GM12872 (cell line): ENCODE data around the gene SLC19A1.

Experiments used
- CTCF ChIP-seq: IDR thresholded peaks from 3 replicates; pipeline ENCODE4 v1.5.1; 2011; ENCODE audit warnings: low read depth, mild to moderate bottlenecking, low read length, moderate library complexity; ENCODE audit not compliant: insufficient read depth

The SLC19A1 gene

GRCh38 chr21:45466330-45467220 is 75.7 kb downstream of the SLC19A1 start:
- TF ChIP-seq CTCF, result no peak

GRCh38 chr21:45465611-45466329 is 76.5 kb downstream of the SLC19A1 start:
- no peak for TF ChIP-seq CTCF

GRCh38 chr21:45465105-45465504 is 77.1 kb downstream of the SLC19A1 start:
- TF ChIP-seq CTCF, result no peak

GRCh38 chr21:45464309-45464708 is 77.9 kb downstream of the SLC19A1 start:
- TF ChIP-seq CTCF, result no peak

GRCh38 chr21:45463871-45464270 is 78.4 kb downstream of the SLC19A1 start:
- no peak for TF ChIP-seq CTCF

- TF ChIP-seq CTCF, result no peak
Observed at GRCh38 chr21:45461806-45462341, 80.4 kb downstream of the SLC19A1 start.

- TF ChIP-seq CTCF, result no peak
Observed at GRCh38 chr21:45461369-45461750, 80.9 kb downstream of the SLC19A1 start.
